CD14-positive monocyte (primary cell): ENCODE data around the gene SLC25A43. TPM values are rescaled to one million over a fixed set of nuclear protein-coding genes. Genes with fewer than 3 reads are reported as not detected.

Experiments
- DNase-seq, 3 donors: peaks; one replicate each; pipeline ENCODE4 v3.0.0-alpha.2; 2011 to 2022
- H2AFZ ChIP-seq: 2 replicates; pipeline ENCODE4 v1.6.0; 2012; ENCODE audit warnings: mild to moderate bottlenecking, low read depth, low read length, inconsistent platforms; ENCODE audit not compliant: insufficient read depth, poor library complexity, severe bottlenecking
- H3K27ac ChIP-seq, 2 donors: 1 replicate in 1 of 2; 2 replicates in 1 of 2; pipeline ENCODE4 v1.5.1; 2012 to 2013; ENCODE audit warnings: low read length in 2 of 2, control low read depth in 1 of 2, inconsistent platforms in 1 of 2, low read depth in 1 of 2, mild to moderate bottlenecking in 1 of 2
- H3K27me3 ChIP-seq, 2 donors: one replicate each; pipeline versions ENCODE4 v1.6.0 to v1.6.1; 2011 to 2013; ENCODE audit warnings: low read length in 2 of 2; ENCODE audit not compliant: control insufficient read depth in 2 of 2, insufficient read depth in 2 of 2
- H3K36me3 ChIP-seq, 2 donors: replicated peaks in 1 of 2; 1 replicate in 1 of 2; 2 replicates in 1 of 2; pipeline versions ENCODE4 v1.5.1 to v1.6.1; 2012 to 2013; ENCODE audit warnings: low read length in 2 of 2, control low read depth in 1 of 2, inconsistent platforms in 1 of 2, mild to moderate bottlenecking in 1 of 2; ENCODE audit not compliant: insufficient read depth in 2 of 2, control insufficient read depth in 1 of 2
- H3K4me1 ChIP-seq, 2 donors: 1 replicate in 1 of 2; 2 replicates in 1 of 2; pipeline versions ENCODE4 v1.5.1 to v1.6.1; 2012 to 2013; ENCODE audit warnings: low read length in 2 of 2, control low read depth in 1 of 2, inconsistent platforms in 1 of 2, mild to moderate bottlenecking in 1 of 2, moderate library complexity in 1 of 2; ENCODE audit not compliant: insufficient read depth in 2 of 2, control insufficient read depth in 1 of 2
- H3K4me2 ChIP-seq: replicated peaks from 2 replicates; pipeline ENCODE3; 2012; ENCODE audit warnings: low read length, moderate library complexity, mild to moderate bottlenecking; ENCODE audit not compliant: poor library complexity, severe bottlenecking; ENCODE audit errors: extremely low read depth
- H3K4me3 ChIP-seq, 3 experiments: fragments of 200-600 bp in 1 of 3; sonication (generic) in 1 of 3; replicated peaks in 1 of 3; 1 replicate in 2 of 3; 2 replicates in 1 of 3; pipeline ENCODE4 v1.5.1; 2011 to 2013; ENCODE audit warnings: low read length in 3 of 3, mild to moderate bottlenecking in 3 of 3, control low read depth in 2 of 3, low read depth in 2 of 3, inconsistent platforms in 1 of 3, moderate library complexity in 1 of 3
- H3K79me2 ChIP-seq: 2 replicates; pipeline ENCODE4 v1.6.0; 2012; ENCODE audit warnings: mild to moderate bottlenecking, control low read depth, inconsistent platforms, low read length, moderate library complexity; ENCODE audit not compliant: insufficient read depth
- H3K9ac ChIP-seq: 2 replicates; pipeline ENCODE4 v1.6.0; 2017; ENCODE audit warnings: low read length, mild to moderate bottlenecking; ENCODE audit not compliant: insufficient read depth, poor library complexity, severe bottlenecking
- H3K9me3 ChIP-seq, 2 donors: replicated peaks in 1 of 2; 1 replicate in 1 of 2; 2 replicates in 1 of 2; pipeline versions ENCODE4 v1.5.1 to v1.6.1; 2012 to 2013; ENCODE audit warnings: low read length in 2 of 2, control low read depth in 1 of 2; ENCODE audit not compliant: control insufficient read depth in 1 of 2, insufficient read depth in 1 of 2
- H4K20me1 ChIP-seq: 2 replicates; pipeline ENCODE4 v1.6.0; 2012; ENCODE audit warnings: mild to moderate bottlenecking, low read length, control low read depth, moderate library complexity; ENCODE audit not compliant: insufficient read depth
- H3K27ac Mint-ChIP-seq, 7 donors: one replicate each; pipeline ENCODE4 v1.8.0; 2020; ENCODE audit warnings: mild to moderate bottlenecking in 7 of 7, mixed read lengths in 7 of 7, moderate library complexity in 6 of 7, inconsistent platforms in 2 of 7
- H3K27me3 Mint-ChIP-seq, 3 donors: one replicate each; pipeline ENCODE4 v1.8.0; 2021 to 2022; ENCODE audit warnings: low read depth in 3 of 3, mild to moderate bottlenecking in 3 of 3, mixed read lengths in 3 of 3, moderate library complexity in 3 of 3, inconsistent platforms in 1 of 3
- H3K36me3 Mint-ChIP-seq, 2 donors: one replicate each; pipeline ENCODE4 v1.8.0; 2020; ENCODE audit warnings: mixed read lengths in 2 of 2, inconsistent platforms in 1 of 2, mild to moderate bottlenecking in 1 of 2
- H3K4me1 Mint-ChIP-seq: one replicate; pipeline ENCODE4 v1.8.0; 2020; ENCODE audit warnings: mild to moderate bottlenecking, mixed read lengths
- H3K4me3 Mint-ChIP-seq, 2 donors: one replicate each; pipeline ENCODE4 v1.8.0; 2020; ENCODE audit warnings: mild to moderate bottlenecking in 2 of 2, mixed read lengths in 2 of 2, moderate library complexity in 1 of 2
- H3K9me3 Mint-ChIP-seq, 7 donors: one replicate each; pipeline ENCODE4 v1.8.0; 2020 to 2022; ENCODE audit warnings: mixed read lengths in 7 of 7, mild to moderate bottlenecking in 6 of 7, moderate library complexity in 6 of 7, inconsistent platforms in 2 of 7
- WGBS: methylation state at CpG from one replicate; pipeline ENCODE4 v1.1.5; 2013; ENCODE audit warnings: missing lambda C conversion rate; ENCODE audit not compliant: insufficient coverage; 5-methylcytosine and 5-hydroxymethylcytosine counted together
- intact Hi-C, 2 donors: fragments of 100-400 bp; cut with micrococcal nuclease; formaldehyde crosslinking; loops; one replicate each; pipeline versions ENCODE4 v1.15.0 to v1.15.1; 2023
- polyA plus RNA-seq, 3 donors: library from polyadenylated mRNA; depleted of rRNA in 1 of 3; unstranded in 2 of 3; stranded (reverse) in 1 of 3; fragments of 300-500 nt in 2 of 3; fragments of >200 nt in 1 of 3; fragmentation: Illumina TruSeq in 2 of 3; gene quantifications; 1 replicate in 2 of 3; 2 replicates in 1 of 3; pipeline ENCODE4 v1.2.3, GENCODE V29; 2012 to 2021
- TF ChIP-seq, protein P1 (sequence below): fragments of 200-600 bp; IDR thresholded peaks from one replicate; pipeline ENCODE4 v1.8.0; 2022; ENCODE audit warnings: antibody characterized with exemption, mild to moderate bottlenecking

SLC25A43 gene
- polyA plus RNA-seq, 3 donors, result 6.8 to 9.2 (median 8.6) TPM

DNA sequence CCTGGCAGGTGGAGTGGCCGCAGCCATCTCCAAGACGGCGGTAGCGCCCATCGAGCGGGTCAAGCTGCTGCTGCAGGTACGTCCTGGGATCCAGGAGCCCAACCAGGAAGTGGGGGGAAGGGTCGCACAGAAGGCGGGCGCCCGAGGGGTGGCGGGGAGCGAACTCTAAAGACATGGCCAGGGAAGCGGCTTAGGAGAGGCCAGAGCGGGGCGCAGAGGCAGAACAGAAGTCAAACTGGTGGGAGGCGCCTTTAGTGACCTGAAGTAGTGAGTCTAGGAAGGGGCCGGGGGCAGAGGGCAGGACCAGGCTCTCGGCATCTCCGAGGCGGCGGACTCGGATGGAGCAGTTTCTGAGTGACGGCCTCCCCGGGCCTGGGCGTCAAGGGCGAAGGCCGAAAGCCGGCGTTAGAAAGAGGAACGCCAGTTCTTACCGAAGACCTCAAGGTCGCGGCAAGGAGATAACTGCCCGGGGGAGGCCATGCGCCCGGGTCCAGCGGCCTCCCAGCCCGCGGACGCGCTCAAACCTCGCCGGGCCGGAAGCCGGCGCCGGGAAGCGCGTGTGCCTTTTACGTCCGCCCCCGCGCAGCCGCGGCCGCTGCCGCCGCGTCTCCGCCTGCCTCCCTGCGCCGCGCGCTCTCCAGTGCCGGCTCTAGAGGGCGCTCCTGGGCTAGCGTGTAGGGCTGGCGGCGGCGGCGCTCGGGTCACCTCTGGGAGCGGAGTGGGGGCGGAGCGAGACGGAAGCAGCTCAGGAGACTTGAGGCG is 69.6 kb downstream of the SLC25A43 start:
- Mint-ChIP-seq H3K4me1 (peaks cover 12% of the 10 kb centered on the region), H3K4me3 (peak overlapping the region; percentile 83 to 84), H3K9me3 (peaks cover 0 to 8% (median 2%) of the 10 kb centered on the region in 7 donors), H3K27ac (peak overlapping the region; percentile 90 to 95 (median 94)), H3K27me3 (peaks cover 0 to 5% (median 0%) of the 10 kb centered on the region in 3 donors), H3K36me3 (peaks cover 8 to 24% of the 10 kb centered on the region in 2 donors)
- Histone ChIP-seq H3K79me2 (peaks cover 10% of the 10 kb centered on the region), H3K4me1 (peaks cover 12 to 14% of the 10 kb centered on the region in 2 donors), H3K36me3 (peaks cover 13 to 21% of the 10 kb centered on the region in 2 donors), H2AFZ (no peak overlapping the region), H3K4me3 (peak overlapping the region; percentile 68 to 93 (median 91)), H4K20me1 (peaks cover 16% of the 10 kb centered on the region), H3K4me2 (peak overlapping the region; percentile 80), H3K9me3 (no peaks in the 10 kb centered on the region), H3K27ac (peak overlapping the region; percentile 90 to 99), H3K9ac (peak overlapping the region; percentile 86), H3K27me3 (no peaks in the 10 kb centered on the region)
- DNase-seq, result peak; percentile 76 to 81 (median 77)
- intact Hi-C loops, result loop anchor here in 1 of 2 donors (10.0 kb wide), 1 partner anchor 476 kb away; the partner anchor contains the start of gene NKAP
- WGBS, result under 1% methylated on average over 62 of the region's 78 CpGs
- TF ChIP-seq, protein P1, sequence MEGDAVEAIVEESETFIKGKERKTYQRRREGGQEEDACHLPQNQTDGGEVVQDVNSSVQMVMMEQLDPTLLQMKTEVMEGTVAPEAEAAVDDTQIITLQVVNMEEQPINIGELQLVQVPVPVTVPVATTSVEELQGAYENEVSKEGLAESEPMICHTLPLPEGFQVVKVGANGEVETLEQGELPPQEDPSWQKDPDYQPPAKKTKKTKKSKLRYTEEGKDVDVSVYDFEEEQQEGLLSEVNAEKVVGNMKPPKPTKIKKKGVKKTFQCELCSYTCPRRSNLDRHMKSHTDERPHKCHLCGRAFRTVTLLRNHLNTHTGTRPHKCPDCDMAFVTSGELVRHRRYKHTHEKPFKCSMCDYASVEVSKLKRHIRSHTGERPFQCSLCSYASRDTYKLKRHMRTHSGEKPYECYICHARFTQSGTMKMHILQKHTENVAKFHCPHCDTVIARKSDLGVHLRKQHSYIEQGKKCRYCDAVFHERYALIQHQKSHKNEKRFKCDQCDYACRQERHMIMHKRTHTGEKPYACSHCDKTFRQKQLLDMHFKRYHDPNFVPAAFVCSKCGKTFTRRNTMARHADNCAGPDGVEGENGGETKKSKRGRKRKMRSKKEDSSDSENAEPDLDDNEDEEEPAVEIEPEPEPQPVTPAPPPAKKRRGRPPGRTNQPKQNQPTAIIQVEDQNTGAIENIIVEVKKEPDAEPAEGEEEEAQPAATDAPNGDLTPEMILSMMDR, result peak; percentile 75

DNA sequence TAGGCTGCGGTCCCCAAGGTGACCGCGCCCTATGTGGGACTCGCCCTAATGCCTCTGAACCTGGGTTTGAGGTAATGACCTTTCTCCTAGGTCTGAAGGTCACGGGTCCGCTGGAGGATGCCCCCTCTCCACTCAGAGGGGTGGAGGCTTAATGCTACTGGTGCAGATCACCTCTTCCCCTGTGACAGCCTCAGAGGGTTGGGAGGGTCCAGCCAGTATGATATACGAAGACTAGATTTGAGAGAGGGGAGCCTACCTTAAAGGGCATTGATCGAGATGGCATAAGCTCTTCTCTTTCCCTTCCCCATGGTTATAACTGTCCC is 70.1 kb downstream of the SLC25A43 start:
- 0% methylated on average over 1 of the region's 8 CpGs for WGBS
- peaks cover 10% of the 10 kb centered on the region for H3K79me2 ChIP-seq
- Mint-ChIP-seq H3K27ac (peak overlapping the region; percentile 75 to 90 (median 87)), H3K9me3 (peaks cover 0 to 8% (median 2%) of the 10 kb centered on the region in 7 donors), H3K27me3 (peaks cover 0 to 3% (median 0%) of the 10 kb centered on the region in 3 donors), H3K4me3 (peak overlapping the region; percentile 83 to 84), H3K4me1 (peaks cover 12% of the 10 kb centered on the region), H3K36me3 (peaks cover 8 to 24% of the 10 kb centered on the region in 2 donors)
- peaks cover 16% of the 10 kb centered on the region for H4K20me1 ChIP-seq
- H3K4me2 ChIP-seq, result peak overlapping the region; percentile 80
- H3K4me3 ChIP-seq, result peak overlapping the region; percentile 17 to 93 (median 49)
- intact Hi-C loops, result loop anchor here in 1 of 2 donors (10.0 kb wide), 1 partner anchor 476 kb away; the partner anchor contains the start of gene NKAP
- no peaks in the 10 kb centered on the region for H3K9me3 ChIP-seq
- DNase-seq, result no peak
- no peak overlapping the region for H2AFZ ChIP-seq
- peaks cover 12 to 14% of the 10 kb centered on the region in 2 donors for H3K4me1 ChIP-seq
- peaks cover 13 to 21% of the 10 kb centered on the region in 2 donors for H3K36me3 ChIP-seq
- peak overlapping the region; percentile 86 for H3K9ac ChIP-seq
- no peaks in the 10 kb centered on the region for H3K27me3 ChIP-seq
- TF ChIP-seq, protein P1, result peak; percentile 37
- H3K27ac ChIP-seq, result peak overlapping the region; percentile 53 to 90
